ENCODE data around the gene FIGN. TPM values are rescaled to one million over a fixed set of nuclear protein-coding genes. Genes with fewer than 3 reads are reported as not detected.

The FIGN gene
- total and polyA plus RNA-seq, 10 of the 15 experiments (the other 5 are each of a cell fraction or from before 2014, with no cell fraction given): under 0.01 to 0.01 TPM; not detected in 8

DNA sequence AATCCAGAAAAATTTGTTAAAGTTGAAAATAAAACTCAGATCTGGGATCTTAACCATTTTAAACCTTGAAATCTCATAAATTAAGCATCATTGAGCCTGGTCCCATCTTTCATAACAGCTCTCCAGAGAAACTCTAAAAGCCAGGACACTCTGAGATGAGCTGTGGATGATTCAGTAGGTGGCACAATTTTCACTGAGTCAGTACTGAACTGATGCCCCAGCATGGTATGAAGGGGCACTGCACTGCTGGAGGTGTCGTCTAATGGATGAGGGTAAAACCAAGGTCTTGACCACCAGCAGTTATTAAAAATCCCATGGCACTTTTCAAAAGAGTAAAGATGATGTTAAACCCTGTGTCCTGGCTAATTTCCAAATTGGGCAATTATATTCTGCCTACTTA is 170.6 kb downstream of the FIGN start:
- Histone ChIP-seq H3K4me3 (no peak overlapping the region), H3K9me3 (replicated peaks; ENCODE audit: control insufficient read depth, insufficient read depth, low read length) (no peaks in the 10 kb centered on the region), H3K79me2 (ENCODE audit: control insufficient read depth, insufficient read depth, low read length) (no peaks in the 10 kb centered on the region), H3K9ac (ENCODE audit: control insufficient read depth, insufficient read depth, low read length) (no peak overlapping the region), H2AFZ (ENCODE audit: control insufficient read depth, low read depth, low read length) (no peak overlapping the region), H4K20me1 (ENCODE audit: control insufficient read depth, insufficient read depth) (no peaks in the 10 kb centered on the region), H3K27me3 (replicated peaks in 1 of 2; ENCODE audit: control insufficient read depth in 2 of 2, insufficient read depth in 2 of 2, low read length in 1 of 2) (no peaks in the 10 kb centered on the region), H3K4me1 (ENCODE audit: control insufficient read depth, insufficient read depth, low read length) (no peaks in the 10 kb centered on the region), H3K4me2 (ENCODE audit: control insufficient read depth, insufficient read depth) (no peak overlapping the region), H3K36me3 (ENCODE audit: control insufficient read depth in 2 of 2, insufficient read depth in 2 of 2, low read length in 1 of 2) (no peaks in the 10 kb centered on the region), H3K27ac (ENCODE audit: control insufficient read depth, insufficient read depth) (no peak overlapping the region)
- in situ Hi-C loops (cut with MboI) (no loop called here), intact Hi-C loops (cut with micrococcal nuclease; ENCODE audit: unreplicated experiment) (no loop called here)
- SMC1A ChIA-PET (ENCODE audit: uncharacterized antibody, unreplicated experiment): no interaction called here
- FAIRE-seq (no peak), DNase-seq (ENCODE audit: low read depth, low spot score) (no peak), ATAC-seq (0 out of 3 replicates have a peak, but pooled peaks have one; percentile 36)
- CTCF ChIA-PET: no interaction called here
- WGBS (ENCODE audit: insufficient coverage, insufficient replicate concordance, low lambda C conversion rate, missing lambda C conversion rate): 0% methylated on average over 1 of the region's 1 CpG
- no TSS peak for BruUV-seq (replicated peaks)
- POLR2A ChIA-PET: no interaction called here
- RAD21 ChIA-PET (ENCODE audit: unreplicated experiment): no interaction called here
- TF ChIP-seq ATF7 (IDR thresholded peaks at IDR 0.05; ENCODE audit: low read depth) (no peak), MEF2A (IDR thresholded peaks at IDR 0.05; ENCODE audit: insufficient read depth, low read depth, low read length) (no peak), RB1 (IDR thresholded peaks at IDR 0.05; ENCODE audit: borderline replicate concordance) (no peak), BACH1 (IDR thresholded peaks at IDR 0.05; ENCODE audit: borderline replicate concordance) (no peak), DPF2 (IDR thresholded peaks at IDR 0.05) (no peak), FOXM1 (IDR thresholded peaks at IDR 0.05; ENCODE audit: low read depth, low read length) (no peak), MEF2B (IDR thresholded peaks at IDR 0.05; ENCODE audit: partially characterized antibody, poor library complexity, severe bottlenecking) (no peak), ZBED1 (IDR thresholded peaks at IDR 0.05; ENCODE audit: borderline replicate concordance) (no peak), TCF7 (IDR thresholded peaks at IDR 0.05; ENCODE audit: borderline replicate concordance) (no peak), ESRRA (IDR thresholded peaks at IDR 0.05; ENCODE audit: low read length) (no peak), SMC3 (IDR thresholded peaks at IDR 0.05; ENCODE audit: borderline replicate concordance, low read length) (no peak), SIN3A (IDR thresholded peaks at IDR 0.05; ENCODE audit: low read depth, low read length) (no peak), POU2F2 (IDR thresholded peaks at IDR 0.05; ENCODE audit: borderline replicate concordance, low read depth, low read length) (no peak), IKZF2 (IDR thresholded peaks at IDR 0.05) (no peak)
- TF ChIP-seq, protein P1, sequence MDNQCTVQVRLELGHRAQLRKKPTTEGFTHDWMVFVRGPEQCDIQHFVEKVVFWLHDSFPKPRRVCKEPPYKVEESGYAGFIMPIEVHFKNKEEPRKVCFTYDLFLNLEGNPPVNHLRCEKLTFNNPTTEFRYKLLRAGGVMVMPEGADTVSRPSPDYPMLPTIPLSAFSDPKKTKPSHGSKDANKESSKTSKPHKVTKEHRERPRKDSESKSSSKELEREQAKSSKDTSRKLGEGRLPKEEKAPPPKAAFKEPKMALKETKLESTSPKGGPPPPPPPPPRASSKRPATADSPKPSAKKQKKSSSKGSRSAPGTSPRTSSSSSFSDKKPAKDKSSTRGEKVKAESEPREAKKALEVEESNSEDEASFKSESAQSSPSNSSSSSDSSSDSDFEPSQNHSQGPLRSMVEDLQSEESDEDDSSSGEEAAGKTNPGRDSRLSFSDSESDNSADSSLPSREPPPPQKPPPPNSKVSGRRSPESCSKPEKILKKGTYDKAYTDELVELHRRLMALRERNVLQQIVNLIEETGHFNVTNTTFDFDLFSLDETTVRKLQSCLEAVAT (IDR thresholded peaks at IDR 0.05): no peak
- TF ChIP-seq, protein P2, sequence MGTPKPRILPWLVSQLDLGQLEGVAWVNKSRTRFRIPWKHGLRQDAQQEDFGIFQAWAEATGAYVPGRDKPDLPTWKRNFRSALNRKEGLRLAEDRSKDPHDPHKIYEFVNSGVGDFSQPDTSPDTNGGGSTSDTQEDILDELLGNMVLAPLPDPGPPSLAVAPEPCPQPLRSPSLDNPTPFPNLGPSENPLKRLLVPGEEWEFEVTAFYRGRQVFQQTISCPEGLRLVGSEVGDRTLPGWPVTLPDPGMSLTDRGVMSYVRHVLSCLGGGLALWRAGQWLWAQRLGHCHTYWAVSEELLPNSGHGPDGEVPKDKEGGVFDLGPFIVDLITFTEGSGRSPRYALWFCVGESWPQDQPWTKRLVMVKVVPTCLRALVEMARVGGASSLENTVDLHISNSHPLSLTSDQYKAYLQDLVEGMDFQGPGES (IDR thresholded peaks at IDR 0.05): no peak
- TF ChIP-seq, protein P3, sequence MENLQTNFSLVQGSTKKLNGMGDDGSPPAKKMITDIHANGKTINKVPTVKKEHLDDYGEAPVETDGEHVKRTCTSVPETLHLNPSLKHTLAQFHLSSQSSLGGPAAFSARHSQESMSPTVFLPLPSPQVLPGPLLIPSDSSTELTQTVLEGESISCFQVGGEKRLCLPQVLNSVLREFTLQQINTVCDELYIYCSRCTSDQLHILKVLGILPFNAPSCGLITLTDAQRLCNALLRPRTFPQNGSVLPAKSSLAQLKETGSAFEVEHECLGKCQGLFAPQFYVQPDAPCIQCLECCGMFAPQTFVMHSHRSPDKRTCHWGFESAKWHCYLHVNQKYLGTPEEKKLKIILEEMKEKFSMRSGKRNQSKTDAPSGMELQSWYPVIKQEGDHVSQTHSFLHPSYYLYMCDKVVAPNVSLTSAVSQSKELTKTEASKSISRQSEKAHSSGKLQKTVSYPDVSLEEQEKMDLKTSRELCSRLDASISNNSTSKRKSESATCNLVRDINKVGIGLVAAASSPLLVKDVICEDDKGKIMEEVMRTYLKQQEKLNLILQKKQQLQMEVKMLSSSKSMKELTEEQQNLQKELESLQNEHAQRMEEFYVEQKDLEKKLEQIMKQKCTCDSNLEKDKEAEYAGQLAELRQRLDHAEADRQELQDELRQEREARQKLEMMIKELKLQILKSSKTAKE (IDR thresholded peaks at IDR 0.05; ENCODE audit: low read depth, poor library complexity, severe bottlenecking): no peak
- TF ChIP-seq, protein P4, sequence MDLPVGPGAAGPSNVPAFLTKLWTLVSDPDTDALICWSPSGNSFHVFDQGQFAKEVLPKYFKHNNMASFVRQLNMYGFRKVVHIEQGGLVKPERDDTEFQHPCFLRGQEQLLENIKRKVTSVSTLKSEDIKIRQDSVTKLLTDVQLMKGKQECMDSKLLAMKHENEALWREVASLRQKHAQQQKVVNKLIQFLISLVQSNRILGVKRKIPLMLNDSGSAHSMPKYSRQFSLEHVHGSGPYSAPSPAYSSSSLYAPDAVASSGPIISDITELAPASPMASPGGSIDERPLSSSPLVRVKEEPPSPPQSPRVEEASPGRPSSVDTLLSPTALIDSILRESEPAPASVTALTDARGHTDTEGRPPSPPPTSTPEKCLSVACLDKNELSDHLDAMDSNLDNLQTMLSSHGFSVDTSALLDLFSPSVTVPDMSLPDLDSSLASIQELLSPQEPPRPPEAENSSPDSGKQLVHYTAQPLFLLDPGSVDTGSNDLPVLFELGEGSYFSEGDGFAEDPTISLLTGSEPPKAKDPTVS (IDR thresholded peaks at IDR 0.05; ENCODE audit: low read depth, low read length): no peak
